GM18526 (cell line): ENCODE results near the gene LTO1.

Experiments used
- POLR2A ChIP-seq: IDR thresholded peaks from 3 replicates; pipeline ENCODE4 v1.6.1; 2011; ENCODE audit not compliant: insufficient read length; ENCODE audit errors: extremely low read depth

Gene LTO1

DNA sequence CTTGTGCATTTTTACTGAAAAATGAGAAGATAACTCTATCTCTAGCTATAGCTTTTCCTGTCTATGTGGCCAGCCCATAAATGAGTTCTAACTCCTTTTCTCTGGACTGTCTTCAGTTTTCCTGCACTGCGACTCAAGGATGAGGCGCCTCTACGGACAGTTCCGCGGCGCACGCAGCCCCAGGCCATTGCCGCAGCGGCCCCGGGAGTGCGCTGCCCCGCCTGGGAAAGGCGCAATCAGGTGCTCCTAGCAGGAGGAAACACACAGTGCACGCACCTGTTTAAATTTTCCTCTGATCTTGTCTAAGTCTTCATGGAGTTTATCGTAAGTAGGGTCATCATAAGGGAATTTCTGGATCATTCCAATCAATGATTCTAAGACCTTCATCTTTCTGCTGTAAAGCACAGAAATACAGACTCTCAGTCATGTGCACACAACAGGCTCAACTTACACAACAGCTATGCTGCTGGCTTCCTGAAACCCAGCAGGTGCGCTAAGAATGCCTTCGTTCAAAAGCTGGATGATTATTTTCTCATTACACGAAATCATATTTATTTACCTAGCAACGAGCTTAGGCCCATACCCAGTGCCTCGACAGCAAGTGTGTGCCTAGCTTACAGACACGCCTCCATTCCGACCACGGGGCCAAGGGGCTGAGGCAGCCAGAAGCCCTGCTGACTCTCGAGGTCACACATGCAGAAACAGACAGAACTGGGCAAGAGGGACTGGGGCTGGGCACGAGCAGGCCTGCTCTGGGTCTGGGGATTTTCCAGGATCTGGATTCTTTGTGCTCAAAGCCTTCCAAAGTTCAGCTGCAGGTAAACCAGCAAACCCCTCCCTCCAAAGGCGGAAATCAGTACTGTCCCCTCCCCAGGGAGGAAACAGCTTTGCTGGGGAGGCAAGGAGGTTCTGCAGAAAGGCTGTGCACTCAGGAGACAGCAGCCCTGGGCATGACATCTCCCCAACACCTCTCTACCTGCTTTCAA lies 7.2 kb downstream of the LTO1 start:
- TF ChIP-seq POLR2A, result no peak

DNA sequence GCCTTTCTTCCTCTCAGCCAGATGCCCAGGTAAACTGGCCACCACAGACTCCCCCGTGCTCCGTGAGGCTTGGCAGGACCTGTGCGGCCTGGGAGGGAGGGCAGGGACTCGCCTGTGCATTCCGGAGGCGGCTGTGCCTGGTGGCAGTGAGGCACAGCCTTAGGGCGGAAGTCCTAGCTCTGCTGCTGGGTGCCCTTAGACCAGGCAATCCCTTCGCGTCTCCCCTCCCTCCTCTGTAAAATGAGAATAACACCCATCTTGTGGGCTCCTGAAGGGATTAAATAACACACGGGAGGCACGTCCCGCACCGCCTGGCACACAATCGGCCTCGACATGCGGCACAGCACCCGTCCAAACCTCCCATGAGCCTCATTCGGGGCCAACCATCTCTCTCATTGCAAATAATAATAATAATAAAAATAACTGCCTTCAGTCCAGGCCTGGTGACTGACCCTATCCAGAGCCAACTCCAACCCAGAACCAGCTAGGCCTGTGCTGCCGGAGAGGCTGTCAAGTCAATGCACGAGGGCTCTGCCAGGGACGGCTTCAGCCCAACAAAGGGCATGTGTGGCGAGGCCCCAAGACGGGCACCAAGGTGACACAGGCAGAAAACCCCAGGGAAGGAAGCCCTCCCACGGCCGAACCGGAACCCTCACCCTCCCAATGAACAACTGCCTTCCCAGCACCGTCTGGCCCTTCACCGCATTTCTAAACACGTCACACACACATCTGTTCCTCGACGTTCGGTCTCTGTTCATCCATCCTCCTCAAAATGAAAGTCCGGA lies 8.2 kb downstream of the LTO1 start:
- no peak for TF ChIP-seq POLR2A

DNA sequence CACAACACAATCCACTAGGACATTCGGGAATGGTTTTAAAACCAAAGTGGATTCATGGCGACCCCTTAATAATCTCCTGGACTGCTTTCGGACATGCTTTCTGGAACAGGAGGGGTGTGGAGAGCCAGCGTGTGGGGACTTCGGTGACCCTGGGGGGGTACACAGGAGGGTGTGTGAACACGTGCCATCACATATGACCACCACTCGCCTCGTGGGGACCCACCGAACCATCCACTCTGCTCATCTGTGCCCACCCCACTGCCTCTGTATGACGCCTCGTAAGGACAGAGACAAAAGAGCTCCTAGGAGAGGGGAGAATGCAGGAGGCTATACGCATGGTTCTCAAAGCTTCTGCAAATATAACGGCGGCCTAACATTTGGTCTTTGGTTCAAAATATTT lies 8.9 kb downstream of the LTO1 start:
- TF ChIP-seq POLR2A, result no peak

DNA sequence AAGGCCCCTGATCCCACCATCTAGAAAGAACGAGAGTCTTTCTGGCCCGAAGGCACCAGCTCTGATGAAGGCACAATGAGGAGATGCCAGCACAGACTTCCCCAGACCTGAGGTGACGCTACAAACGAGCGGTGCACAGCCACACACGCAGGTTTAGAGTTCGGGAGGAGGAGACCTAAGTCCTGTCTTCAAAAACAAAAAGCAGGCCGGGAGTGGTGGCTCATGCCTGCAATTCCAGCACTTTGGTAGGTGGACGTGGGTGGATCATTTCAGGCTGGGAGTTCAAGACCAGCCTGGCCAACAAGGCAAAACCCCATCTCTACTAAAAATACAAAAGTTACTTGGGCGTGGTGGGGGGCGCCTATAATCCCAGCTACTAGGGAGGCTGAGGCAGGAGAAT lies 9.5 kb downstream of the LTO1 start:
- no peak for TF ChIP-seq POLR2A

DNA sequence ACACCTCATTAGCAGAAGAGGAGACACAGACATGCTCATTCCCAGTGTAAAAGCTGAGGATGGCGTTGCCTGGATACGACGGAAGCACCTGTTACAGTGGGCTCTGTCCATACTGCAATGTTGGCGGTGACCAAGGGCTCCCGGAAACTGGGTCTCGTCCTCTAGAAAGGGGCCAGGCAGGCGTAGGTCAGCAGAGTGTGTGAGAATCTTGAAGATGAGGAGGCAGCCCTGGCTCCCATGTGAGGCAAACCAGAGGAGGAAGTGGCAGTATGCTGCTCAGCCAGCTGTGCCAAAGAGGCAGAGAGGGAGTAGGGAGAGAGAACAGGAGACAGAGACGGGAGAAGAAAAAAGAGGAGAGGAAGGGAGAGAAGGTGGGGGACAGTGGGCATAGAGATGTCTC lies 10.3 kb downstream of the LTO1 start:
- TF ChIP-seq POLR2A, result no peak

DNA sequence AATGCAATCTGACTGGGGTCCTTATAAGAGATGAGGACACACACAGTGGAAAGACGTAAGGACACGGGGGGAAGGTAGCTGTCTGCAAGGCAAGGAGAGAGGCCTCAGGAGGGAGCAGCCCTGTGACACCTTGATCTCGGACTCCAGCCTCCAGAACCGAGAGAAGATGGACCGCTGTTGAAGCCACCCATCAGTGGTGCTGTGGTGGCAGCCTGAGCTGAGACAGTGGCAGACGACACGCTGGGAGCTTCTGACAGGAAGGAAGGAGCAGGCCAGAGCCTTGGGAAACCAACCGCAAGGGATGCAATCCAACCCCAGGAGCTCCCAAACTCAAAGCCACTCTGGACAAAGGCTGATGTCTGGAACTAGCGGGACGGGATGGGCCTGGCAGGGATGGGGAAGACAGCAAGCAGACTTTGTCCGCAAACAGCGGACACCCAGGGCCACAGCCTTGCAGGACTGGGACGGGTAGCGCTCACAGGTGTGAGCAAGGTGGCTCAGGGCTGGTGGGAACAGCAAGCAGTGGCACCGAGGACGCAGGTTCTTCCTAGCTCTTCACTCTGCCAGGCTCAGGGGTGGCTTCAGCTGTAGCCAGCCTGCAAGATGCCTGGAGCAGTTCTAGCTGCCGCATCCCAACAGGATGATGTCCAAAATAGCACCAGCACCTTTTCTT lies 10.9 kb downstream of the LTO1 start:
- no peak for TF ChIP-seq POLR2A

DNA sequence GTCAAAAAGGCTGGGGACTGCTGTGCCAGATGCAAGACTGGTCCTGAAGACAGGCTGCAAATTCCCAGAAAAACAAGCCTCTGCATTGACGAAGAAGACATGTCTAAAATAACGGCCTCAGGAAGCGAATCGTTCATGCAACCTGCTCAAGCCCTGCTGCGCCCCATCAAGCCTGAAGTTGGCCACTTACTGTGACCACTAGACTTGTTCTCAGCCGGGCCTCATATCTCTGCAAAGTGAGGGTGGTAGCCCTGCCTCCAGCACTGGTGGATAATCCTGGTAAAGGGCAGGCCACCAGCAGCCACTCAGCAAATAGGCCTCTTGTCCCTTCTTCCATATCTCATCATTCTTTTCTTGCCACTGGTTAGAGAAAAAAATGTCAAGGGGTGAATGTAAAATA lies 11.8 kb downstream of the LTO1 start:
- TF ChIP-seq POLR2A, result no peak

DNA sequence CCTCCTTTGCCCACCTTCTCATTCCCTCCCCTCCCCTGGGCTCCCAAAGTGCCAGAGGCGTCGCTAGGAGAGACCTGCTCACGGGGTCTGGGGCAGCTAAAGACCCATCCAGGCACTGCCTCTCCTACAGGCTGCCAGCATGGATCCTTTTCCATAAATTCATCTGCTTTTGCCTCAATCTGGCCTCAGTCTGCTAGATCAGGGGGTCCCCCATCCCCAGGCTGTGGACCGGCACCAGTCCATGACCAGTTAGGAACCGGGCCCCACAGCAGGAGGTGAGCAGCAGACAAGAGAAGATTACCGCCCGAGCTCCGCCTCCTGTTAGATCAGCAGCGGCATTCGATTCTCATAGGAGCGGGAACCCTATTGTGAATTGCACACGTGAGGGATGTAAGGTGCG lies 12.3 kb downstream of the LTO1 start:
- no peak for TF ChIP-seq POLR2A

DNA sequence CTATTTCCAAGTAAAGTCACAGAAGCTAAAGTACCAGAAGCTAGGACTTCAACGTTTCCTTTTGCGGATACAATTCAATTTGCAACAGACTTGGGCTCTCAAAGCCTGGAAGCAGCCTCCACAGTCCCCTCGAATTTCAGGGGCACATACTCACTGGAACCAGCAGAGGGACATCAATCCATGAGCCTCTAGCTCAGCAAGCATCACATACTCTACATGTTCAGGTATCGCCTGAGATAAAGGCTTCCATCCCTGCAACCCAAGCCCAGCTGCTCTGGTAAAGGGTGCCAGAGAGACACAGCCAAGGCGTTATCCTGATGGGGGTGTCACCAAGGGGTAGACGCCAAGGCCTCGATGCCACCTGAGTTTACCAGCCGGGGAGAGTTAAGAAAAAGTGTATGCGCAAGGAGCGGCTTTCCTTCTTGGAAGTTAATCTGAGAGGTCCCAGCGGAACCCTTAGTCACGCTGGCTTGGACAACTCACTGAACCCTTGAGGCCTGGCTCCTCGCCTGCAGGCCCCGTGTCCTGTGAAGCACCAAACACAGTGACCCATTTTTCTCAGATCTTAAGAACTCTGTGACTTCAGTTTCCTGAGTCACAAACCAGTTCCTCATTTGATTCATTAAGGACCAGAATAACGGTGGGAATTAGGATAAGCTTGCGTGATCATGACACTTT lies 13.0 kb downstream of the LTO1 start:
- no peak for TF ChIP-seq POLR2A

DNA sequence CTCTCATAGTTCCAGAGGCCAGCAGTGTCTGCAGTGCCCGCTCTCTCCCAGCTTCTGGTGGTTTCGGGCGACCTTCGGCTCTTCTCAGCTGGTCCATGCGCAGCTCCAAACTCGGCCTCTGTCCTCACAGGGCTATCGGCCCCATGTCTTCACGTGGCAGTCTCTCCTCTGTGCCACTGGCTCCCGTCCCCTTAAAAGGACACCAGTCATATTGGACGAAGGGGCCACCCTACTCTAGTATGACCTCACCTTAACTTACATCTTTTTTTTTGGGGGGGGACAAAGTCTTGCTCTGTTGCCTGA lies 13.8 kb downstream of the LTO1 start:
- TF ChIP-seq POLR2A, result no peak

DNA sequence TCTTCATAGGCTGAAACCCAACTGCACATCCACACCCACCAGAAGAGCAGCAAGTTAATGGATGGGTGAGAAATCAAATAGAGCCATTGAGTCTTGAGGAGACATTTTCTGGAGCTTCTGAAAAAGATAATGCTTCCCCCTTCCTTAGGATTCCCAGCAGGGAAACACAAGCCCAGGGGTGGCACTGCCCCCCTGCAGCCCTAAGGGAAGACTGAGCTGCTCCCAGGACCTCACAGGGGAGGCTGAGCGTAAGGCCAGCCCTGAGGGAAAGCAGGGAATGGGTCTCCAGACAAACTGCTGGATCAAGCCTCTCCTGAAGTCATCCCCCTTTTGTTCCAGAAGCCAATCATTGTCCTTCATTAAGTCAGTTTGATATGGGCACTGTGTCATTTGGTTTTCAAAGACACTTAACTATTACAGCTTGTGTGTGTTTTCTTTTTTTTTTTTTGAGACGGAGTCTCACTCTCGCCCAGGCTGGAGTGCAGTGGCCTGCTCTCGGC lies 15.1 kb downstream of the LTO1 start:
- TF ChIP-seq POLR2A, result no peak

DNA sequence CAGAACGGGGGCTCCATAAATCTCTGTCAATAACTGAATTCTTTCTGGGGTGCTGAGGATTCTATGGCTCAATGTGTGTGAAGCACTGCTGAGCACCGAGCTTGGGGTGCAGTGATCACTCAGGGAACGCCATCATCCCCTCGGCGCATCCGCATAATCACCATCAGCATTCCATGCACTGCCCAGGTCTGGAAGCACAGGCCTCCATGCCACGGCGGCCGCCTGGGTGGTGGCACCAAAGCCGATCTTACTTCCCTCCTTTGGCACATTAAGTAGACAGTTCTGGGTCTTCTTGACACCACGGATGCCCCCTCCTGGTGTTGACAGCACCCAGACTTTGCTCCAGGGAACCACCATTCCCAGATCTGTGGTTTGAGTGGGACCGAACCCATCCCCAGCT lies 15.6 kb downstream of the LTO1 start:
- TF ChIP-seq POLR2A, result no peak

DNA sequence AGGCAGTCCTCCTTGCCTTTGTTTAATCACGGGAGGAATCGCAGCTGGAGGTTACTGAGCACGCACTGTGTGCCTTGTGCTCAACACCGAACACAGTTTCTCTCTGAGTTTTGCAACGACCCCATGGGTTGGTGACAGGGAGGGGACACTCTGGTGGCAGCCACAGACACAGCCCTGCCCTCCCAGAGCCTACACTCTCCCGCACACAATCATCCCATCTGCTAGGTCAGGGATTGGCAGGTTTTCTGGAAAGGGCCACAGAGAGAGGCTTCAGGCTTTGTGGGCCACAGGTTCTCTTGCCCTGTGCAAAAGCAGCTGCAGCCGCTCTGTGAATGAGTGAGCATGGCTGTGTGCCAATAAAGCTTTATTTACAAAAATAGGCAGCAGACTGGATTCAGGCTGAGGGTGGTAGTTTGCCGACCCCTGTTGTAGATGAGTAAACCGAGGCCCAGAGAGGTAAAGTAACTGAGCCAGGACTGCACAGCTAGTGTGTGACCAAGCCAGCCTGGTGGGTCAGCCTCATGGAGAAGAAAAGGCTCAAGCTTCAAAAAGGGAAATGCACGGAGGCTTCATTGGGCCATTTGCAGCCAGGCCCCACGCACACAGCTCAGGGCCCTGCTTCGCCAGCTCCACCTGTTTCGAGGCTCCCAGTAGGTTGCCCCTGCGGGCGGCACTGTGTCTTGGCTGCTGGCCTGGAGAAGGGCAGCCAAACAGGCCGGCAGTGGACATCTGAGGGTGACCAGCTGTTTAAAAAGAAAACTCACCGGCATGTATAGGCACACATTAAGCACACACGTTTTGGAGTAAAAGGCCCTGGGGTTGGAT lies 16.3 kb downstream of the LTO1 start:
- TF ChIP-seq POLR2A, result no peak

DNA sequence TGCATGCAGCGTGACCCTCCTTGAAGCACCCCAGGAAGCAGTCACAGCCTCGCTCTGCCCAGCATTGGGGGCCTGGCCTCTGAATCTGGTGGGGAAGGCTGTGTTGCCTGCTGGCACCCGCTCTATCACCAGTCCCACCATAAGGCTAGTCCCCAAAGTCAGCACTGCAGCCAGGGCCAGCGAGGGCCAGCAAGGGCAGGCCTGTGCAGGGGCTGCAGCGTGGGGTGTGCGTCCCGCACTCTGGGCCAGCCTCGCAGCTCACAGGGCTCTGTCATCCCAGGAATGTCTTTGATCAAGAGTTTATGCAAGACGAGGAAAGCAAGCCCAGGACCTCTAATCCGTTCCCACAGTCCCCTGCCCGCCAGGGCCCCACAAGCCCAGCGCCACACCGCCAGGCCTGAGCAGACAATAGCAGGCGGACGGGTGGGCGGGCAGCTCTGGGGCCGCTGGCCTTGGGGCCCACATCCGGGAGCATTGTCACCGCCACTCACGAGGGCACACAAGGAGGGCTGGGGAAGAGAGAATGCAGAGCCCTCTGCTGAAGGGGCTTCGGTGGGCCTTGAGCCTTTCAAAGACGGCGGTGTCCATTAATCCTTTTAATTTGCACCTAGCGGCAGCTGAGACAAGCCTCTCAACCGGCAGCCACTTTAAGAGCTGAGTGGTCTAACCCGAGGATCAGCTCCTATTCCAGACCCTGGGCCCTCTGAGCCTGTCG lies 17.1 kb downstream of the LTO1 start:
- no peak for TF ChIP-seq POLR2A
